Measurements from ENCODE around the gene TTC28.

TTC28 gene

GRCh38 chr22:28032861-28033260 is 646.8 kb downstream of the TTC28 start:
- no peak for DNase-seq

- no peak for DNase-seq
These were observed 648.2 kb downstream of the TTC28 start for GRCh38 chr22:28031383-28031922.

DNA sequence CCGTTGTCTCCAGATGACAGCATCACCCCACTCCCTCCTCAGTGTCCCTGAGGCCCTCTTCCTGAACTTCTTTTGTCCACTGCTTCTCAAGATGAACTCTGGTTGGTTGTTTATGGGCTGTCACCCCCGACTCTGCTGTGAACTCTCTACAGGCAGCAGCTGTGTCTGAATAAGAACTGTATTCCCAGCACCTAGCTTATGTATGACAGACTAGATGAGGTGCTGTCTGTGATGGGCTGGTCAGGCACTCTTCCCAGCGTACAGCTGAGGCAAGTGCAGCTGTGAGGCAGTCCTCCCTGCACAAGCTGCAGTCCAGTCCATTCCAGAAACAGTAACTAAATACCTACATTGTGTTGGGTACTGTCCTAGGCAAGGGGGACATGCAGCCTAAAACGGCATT is 649.2 kb downstream of the TTC28 start:
- no peak for DNase-seq

- DNase-seq: peak; percentile 82
These were observed 649.7 kb downstream of the TTC28 start for GRCh38 chr22:28029956-28030355.

DNA sequence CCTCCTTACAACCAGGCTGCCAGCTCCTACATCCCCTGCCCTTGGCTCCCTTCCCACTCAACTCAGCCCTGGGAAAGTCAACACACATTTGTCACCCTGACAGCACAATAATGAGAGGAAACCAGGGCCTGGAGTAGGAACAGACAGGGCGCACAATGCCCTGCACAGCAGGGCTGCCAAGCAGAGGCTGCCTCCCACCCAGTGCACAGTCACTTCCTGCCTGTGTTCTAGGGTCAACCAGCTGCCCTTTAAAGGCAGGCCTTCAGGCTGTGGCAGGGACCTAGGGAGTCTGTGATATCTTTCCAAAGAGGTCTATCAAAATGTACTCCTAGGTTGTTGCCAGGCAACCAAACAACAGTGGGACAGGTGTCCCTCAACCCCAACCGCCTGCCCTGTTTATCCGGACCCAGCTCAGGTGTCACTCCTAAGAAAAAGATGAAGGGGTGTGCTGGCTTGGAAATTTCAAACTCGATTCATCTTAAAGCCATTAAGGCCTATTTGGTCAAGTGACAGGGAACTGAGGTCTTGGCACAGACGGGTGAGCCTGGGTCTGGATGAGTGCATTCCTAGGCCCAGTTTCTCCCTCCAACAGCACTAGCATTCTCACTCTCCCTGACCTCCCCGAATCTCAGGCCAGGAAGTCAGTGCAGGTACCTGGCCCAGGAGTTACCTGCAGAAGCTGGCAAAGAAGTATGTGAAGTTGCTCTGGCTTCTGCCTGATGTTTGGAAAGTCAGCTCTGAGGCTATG is 650.3 kb downstream of the TTC28 start:
- DNase-seq: no peak

- peak; percentile 69 for DNase-seq
These were observed 651.9 kb downstream of the TTC28 start for GRCh38 chr22:28027453-28028448.

GRCh38 chr22:28025866-28026575 is 653.6 kb downstream of the TTC28 start:
- DNase-seq: no peak

DNA sequence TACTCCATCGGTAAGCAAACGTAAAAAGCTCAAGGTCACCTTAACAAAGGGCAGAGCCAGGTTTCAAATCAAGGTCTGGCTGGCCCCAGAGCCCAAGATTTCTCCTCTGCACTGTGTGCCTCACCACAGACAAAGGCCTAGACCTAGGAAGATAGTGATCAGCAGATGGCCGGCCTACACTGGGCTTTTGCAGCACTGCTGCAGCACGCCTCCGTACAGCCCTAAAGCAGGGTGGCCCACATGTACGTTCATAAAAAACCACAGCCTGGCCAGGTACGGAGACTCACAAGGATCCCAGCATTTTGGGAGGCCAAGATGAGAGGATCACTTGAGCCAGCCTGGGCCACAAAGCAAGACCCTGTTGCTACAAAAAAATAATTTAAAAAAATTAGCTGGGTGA is 654.3 kb downstream of the TTC28 start:
- DNase-seq: no peak

GRCh38 chr22:28024422-28024888 is 655.2 kb downstream of the TTC28 start:
- no peak for DNase-seq

DNA sequence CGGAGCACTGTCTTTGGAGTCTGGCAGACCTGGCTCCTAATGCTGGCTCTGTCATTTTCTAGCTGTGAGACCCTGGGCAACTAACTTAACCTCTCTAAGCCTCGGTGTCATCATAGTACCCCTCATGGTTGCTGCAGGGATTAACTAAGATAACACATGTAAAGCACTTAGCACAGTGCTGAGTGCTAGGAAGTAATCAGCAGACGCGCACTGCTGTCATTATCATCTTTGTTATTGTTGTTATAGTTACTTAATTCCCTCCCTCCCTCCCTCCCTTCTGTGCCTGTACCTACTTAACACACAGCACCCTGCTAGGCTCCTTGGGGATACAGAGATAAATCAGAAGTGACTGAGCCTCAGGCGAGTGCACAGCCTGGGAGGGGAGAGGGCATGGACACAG is 655.9 kb downstream of the TTC28 start:
- no peak for DNase-seq

GRCh38 chr22:28023036-28023435 is 656.6 kb downstream of the TTC28 start:
- no peak for DNase-seq

DNA sequence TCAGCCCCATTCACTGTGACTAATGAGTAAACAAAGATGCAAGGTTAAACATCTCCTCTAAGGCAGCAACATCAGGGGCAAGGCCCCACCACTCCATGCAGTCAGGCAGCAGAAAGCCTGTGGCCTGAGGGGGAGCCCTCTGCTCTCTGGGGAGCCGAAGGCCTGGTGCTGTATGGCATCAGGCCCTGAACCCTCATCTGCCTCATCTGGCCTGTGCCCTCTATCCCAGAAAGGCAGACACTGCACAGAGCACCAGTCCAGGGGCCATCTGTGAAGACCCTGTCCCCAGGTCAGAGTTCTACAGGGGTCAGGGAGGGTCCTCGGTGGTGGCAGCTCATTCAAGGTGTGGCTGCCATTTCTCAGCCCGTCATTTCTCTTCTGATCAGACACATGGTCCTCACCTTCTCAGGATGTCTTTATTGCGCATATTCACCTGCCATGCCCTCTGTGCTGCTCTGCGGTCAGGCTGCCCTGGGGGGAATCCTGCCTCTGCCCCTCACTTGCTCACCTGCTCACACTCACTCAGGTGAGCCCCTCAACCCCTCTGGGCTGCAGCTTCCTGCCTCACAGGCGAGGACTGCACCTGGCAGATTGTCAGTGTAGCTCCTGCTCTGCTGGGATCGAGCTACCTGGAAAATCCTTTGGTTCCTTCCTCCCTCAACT is 657.5 kb downstream of the TTC28 start:
- DNase-seq: no peak

DNA sequence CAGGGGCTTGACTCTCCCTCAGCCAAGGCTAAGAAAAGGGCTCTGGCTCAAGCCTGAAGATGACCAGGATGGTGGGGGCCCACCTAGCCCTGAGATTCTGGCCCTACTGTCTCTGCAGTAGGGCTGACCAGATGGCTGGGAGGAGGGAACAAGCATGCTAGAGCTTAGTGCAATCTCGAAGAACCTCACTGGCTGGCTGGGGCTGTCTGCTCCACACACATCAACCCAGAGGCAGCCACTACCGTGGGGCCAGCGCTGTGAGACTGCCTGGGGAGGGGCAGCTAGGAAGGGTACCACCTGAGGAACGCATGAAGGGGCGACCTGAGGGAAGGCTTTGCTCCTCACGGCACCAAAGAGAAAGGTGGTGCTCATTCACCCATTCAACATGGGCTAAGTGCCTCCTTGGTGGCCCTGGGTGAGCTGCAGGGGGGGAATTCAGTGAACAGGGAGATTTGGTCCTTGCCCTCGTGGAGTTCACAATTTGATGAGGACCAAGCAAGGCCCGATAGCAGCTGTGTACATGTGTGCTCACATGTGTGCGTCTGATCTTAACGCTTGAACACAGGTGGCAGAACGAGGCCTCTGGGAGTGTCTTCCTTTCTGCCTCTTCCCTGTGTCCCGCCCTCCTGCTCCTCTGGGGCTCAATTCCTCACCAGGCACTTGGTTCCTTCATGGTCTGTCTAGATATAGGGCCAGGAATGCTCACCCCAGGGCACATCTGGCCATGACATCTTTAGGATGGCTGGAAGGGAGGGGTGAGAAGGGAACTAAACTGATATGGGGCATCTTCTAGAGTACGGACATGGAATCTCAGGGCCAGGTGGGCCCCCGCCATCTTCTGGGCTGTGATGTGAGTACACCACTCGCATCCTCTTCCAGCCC is 658.3 kb downstream of the TTC28 start:
- peak; percentile 56 for DNase-seq

GRCh38 chr22:28019881-28020861 is 659.5 kb downstream of the TTC28 start:
- DNase-seq: peak; percentile 93

GRCh38 chr22:28019360-28019759 is 660.3 kb downstream of the TTC28 start:
- peak; percentile 57 for DNase-seq

- DNase-seq: no peak
These were observed 661.1 kb downstream of the TTC28 start for GRCh38 chr22:28018461-28018927.

DNA sequence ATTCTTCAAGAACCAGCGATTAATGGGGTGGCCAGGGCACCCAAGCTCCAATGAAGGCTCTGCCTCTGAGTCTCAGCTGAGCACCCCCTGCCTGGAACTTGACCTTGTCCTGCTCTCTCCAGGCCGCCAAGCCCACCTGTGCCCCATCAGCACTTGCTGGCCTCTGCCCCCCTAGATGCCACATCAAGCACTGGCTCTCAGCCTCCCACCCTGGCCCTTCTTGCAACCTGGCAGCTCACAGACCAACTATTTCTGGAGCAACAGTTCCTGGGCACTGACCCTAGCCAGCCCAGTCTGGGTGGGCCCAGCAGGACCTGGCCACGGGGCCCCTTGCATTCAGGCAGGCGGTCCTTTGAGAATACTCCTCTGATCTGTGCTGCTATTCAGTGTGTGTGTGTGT is 661.8 kb downstream of the TTC28 start:
- no peak for DNase-seq

DNA sequence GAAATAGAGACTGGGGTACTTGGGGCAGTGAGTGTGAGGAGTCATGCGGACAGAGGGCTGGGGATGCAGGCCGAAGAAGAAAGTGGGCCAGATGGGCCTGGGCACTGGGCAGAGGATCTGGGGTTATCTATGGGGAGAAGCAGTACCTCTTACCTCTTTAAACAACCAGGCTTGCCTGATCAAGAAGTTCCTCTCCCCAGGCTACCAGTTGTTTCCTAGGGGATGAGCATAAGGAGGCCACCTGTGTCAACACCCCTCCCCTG is 662.2 kb downstream of the TTC28 start:
- no peak for DNase-seq

DNA sequence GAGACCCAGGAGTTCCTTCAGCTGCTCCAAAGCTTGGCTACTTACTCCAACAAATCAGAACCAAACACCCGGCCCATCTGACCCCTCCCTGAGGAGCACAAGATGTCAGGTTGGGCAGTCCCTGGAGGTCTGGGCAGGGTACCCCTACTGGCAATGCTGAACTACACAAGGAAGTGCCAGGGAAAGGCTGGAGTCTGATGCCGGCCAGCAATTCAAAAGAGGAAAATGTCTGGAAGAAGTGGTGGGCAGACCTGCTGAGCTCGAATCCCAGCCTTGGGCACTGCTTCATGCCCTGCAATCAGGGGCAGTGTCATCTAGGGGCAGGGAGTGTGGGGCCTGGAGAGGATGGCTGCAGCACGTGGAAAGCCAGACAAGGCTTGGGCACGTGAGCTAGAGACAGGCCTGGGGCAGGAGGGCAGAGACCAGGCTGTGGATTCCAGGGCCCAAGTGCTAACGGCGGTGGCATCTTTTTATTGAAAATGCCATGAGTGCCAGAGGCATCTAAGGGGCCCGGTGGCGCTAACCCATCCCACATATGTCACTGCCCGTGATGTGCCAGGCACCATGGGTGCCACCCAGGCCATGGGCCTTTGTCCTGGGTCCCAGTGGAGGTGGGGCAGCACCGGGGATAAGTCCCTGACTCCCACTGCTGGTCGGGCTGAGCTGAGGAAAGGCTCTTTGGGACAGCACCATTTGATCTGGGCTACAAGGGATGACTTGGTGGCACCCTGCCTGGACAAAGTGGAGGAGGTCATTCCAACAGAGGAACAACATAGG is 662.7 kb downstream of the TTC28 start:
- DNase-seq: no peak
